SHP77 (cell line): ENCODE data around the gene DEAF1.
A peak's percentile ranks its signal among the peaks of the same experiment; 100 is the strongest.
"Not testable (repeated sequence)": the region's sequence is repeated elsewhere in the genome, so short reads cannot be mapped to it uniquely, and the experiment has no call there.

Source experiments
- DNase-seq, 2 experiments: peaks; one replicate each; lab custom pipeline; 2025; lab: John Stamatoyannopoulos, UW

DEAF1 gene

DNA sequence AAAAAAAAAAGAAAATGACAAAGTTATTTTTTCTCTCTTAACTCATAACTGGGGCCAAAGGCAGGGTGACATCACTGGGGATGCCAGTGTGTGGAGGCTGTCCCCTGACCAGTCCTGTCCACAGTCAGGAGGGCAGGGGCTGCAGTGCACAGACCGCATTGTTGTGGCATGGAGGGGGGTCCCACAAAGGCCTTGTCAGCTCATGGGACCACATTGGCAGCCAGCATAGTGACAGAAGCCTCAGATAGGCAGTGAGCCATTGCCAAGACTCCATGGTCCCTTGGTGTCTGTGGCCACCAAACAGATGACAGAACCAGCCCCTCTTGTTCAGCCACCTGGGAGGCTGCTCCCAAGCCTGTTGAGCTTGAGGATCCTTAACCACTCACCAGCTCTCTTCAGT is 4.7 kb upstream of the DEAF1 start:
- DNase-seq: no peak

DNA sequence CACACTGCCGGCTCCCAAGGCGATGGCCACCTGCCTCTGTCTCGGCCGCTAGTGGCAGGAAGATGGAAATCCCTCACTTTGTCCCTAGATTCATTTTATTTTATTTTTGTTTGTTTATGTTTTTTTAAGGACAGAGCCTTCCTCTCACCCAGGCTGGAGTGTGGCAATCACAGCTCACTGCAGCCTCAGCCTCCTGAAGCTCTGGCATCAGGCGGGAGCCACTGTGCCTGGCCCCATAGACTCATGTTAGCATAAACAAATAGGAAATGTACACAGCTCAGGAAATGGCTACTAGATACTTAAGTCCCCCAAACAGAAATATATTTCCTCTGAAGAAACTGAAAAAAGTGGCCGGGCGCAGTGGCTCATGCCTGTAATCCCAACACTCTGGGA is 4.1 kb upstream of the DEAF1 start:
- DNase-seq: no peak

DNA sequence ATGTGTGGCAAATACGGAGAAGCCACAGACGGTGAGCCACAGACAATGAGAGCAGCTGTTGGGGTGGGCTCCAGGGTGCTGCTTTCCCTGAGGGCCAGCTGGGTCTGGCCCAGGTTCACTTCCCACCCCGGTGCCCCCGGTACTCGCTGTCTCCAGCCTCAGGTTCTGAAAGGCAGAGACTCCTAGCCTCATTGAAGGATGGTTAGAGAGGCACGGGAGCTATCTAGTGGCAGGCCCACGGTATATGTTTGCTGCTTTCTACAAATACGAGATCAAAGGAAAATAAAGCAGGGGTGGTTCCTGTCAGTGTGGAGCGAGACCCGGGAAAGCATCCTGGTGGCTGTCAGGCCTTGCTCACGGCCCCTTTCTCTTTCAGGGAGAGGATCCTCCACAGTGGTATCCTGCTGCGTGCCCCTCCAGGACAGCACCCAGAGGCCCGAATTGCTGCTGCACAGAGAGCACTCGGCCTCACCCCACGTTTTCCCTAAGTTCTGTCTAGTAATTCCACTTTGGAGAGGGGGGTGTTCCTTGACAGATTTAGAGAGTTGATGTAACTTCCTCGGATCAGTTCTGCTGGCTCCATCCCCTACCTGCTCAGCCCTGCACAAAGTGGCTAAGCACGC is 3.6 kb upstream of the DEAF1 start:
- no peak for DNase-seq

DNA sequence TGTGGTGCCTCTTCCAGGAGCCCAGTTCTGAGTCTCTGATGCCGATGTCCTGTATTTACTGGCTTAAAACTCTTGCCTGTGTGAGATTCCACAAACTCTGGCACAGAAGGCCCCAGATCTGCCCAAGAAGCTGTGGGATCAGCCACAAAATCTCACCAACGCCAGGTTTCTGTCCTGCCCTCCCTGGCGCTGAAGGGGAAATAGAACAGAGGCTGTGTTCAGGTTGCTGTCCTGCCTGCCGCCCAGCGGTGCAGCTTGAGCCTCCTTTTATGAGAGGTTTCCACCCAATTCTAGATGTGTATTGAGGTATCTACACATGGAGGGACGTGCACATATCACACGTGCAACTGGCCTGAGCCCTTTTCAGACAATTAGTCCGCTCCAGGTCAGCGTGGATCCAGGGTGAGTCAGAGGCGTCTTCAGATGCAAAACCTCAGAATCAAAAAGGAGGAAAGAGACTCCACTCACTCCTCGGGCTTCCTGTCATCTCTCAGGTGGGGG is 2.8 kb upstream of the DEAF1 start:
- no peak for DNase-seq

DNA sequence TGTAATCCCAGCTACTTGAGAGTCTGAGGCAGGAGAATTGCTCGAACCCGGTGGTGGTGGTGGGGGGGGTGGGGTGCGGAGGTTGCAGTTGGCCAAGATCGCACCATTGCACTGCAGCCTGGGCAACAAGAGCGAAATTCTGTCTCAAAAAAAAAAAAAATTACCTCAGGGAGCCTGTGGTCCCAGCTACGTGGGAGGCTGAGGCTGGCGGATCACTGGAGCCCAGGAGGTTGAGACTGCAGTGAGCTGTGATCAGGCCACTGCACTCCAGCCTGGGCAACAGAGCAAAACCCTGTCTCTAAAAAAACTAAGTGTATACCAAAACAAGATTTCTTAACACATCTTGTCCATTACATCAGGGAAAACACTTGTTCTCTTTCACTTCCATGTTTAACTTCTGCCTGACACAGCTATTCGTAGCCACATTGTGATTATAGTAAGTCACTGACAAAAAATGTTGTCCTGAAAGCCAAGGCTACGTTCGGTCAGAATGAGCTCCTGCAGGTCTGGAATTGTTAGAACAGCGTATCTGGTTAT is 2.0 kb upstream of the DEAF1 start:
- DNase-seq: no peak

DNA sequence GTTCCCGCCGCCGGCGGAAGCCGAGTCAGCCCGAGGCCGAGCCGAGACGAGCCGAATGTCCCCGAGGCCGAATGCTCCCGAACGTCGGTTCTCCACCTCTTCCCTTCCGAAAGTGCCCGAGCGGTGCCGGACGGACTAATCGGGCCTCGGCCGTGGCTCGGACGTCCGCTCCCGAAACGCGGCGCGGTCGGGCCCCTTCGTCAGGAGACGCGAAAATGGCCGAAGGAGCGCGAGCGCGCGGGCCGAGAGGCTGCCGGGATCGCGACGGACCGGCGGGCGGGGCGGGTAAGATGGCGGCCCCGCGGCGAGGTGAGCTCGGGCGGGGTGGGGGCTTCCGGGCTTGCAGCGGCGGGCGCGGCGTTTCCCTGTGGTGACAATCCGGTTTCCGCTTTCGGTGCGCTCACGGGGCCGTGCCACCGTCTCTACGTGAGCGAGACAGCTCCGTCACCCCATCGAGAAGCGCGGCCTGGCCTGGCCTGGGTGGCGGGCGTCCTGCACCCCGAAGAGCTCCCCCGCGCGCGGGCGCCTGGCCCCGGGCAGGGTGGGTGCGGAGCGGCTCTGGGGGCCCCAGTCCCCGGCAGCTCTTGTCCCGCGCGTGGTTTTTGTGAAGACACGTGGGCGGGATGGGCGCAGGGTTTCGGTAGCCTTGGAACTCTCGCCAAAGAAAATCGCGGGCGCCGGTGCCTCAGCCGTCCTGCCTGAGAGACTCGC is 671 bp upstream of the DEAF1 start, which contains the start of gene TMEM80:
Gene TMEM80 (plus strand): TSS at position 279 of the 711 bp plus-strand sequence. CDS start 12 bp downstream, at position 291.
- peak; percentile 49 to 69 for DNase-seq

DNA sequence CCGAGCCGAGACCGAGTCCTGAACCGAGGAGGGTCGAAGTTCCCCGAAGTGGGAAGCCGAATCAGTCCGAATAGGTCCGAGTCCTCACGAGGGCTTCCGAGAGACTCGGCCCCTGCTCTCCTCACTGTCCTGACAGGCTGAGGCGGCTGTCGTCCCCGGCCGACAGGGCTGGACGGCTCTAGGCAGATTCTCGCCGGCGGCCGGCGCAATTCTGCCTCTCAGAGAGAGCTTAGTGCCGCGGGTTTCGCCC is 191 bp upstream of the DEAF1 start:
- DNase-seq: no peak

DNA sequence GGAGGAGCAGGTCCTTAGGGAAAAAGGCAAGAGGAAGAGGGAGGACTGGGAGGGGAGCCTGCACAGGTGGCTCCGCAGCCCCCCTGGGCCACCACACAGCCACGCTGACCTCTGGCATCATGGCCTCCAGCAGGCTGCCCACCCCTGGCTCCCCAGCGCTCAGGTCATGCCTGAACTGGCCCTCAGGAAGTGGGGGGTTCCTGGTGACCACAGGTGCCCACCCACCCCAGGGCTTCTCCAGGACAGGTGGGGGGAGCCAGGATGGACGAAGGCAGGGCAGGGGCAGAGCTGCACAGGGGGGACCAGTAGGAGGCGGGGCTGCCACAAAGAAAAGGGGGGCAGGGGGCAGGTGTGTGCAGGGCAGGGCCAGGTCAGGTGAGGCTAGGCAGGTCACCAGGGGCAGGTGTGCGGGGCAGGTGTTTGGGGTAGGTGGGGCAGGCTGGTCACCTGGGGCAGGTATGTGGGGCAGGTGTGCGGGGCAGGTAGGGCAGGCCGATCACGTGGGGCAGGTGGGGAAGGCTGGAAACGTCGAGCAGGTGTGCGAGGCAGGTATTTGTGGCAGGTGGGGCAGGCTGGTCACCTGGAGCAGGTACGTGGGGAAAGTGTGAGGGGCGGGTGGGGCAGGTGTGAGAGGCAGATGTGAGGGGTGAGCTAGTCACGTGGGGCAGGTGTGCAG is 997 bp downstream of the DEAF1 start:
- DNase-seq: no peak

DNA sequence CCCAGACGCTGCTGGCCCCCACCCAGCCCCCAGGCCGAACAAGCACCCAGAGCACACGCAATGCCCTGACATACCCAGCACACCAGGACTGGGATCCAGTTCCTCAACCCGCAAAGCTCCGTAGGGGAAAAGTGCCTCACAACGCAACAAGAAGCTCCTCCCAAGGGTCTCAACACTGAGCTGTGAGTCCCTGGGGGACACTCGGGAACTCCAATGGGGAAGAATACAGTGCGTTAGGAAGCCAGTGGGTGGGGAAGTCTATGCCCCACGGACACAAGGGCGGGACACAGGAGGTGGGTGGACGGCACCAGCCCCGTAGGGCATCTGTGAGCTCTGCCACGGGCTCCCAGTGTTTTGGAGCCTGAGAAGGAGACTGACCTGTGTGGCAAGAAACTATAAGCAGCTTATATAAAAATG is 1.6 kb downstream of the DEAF1 start:
- no peak for DNase-seq

DNA sequence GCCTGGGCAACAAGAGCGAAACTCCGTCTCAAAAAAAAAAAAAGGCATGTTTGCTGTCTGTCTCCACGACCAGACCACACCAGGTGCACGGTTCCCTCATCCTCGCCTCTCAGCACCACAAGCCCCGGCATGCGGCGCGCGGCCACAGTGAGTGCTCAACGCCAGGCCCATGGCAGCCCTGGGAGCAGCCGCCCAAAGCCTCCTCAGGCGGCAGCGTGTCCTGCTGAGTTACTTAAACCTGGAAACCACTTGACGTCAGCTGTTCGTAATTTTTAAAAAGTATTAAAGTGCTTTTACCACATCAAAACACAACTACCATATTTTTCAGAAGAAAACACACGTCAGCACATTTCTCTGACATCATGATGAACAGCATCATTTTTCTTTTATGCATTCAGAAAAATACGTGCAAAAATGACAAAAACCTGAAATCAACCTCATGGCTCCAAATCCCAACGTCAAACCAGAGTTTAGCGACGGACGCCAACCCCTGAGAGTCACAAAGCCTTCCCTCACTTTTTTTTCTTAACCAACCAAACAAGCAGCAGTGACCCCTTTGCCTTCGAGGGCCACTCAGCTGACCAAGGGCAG is 2.1 kb downstream of the DEAF1 start:
- DNase-seq: peak in 1 of 2 experiments; percentile 48

DNA sequence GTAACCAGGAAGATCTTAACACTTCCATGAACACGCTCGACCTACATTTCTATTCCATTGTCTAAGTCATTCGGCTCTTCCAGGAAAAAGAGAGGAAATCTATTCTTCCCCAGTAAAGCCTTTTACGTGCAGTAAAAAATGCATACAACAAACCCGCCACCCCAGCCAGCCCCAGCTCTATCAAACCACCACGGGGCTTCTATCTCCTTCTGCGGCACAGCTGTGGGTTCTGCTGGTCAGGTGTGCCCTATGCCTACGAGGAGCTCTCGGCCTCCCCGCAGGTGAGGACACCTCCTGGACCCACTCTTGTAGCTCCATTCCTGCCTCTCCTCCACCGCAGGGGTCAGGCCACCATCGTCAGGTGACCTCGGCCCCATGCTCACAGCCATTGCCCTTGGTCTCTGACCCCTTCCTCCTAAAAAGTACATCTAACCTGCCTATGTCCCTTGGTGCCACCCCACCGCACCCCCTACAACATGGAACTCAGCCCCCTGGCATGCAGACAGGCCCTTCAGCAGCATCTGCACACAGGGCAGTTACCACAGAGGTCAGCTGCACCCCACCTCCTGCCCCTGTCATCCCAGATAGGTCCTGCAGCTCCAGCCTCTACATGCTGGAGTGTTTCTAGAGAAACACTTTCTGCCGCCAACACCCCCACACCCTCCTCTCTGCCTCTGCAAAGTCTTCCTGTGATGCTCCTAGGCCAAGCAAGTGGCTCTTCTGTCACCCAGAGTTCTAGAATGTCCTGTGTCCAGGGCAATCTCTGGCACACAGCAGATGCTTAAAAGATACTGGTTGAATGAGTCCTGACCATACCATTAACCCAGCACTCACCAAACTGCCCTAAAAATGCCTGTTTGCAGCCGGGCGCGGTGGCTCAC is 3.1 kb downstream of the DEAF1 start:
- DNase-seq: no peak

DNA sequence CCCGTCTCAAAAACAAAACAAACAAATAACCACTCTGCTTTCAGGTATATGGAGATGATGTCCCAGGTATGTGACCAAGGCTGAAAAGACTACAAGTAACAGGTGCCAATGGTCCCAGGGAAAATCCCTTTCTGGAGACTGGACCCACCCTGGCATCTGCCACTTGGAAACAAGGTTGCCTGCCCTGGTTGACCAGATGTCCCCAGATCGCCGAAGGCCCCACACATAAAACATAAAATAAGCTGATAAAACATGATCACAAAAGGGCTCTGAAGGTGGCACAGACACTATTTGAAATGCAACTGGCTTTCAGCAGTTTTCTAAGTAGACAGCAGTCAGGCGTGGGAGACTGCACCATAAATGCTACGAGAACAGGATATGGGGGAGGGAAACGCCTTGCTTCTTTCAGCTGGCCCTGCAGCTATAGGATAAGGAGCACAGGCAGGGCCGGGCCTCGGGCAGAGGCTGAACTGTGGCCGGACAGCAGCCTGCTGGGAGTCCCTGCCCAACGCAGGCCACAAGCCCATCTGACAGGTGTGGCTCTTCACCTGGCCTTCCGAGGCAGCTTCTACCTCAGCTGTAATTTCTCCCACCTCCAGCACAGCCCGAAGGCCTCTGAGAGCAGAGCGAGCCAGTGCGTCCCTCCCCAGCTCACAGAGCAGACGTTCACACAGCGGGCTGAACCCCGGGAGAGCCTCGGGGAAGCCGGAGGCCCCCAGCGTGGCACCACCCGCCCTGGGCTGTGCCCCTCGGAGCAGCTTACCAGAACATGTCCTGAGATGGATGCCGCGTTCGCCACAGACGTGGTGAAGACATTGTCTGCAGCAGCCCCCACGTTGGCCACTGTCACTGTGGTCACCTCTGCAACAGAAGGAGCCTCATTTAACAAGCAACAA is 4.0 kb downstream of the DEAF1 start:
- DNase-seq: no peak

DNA sequence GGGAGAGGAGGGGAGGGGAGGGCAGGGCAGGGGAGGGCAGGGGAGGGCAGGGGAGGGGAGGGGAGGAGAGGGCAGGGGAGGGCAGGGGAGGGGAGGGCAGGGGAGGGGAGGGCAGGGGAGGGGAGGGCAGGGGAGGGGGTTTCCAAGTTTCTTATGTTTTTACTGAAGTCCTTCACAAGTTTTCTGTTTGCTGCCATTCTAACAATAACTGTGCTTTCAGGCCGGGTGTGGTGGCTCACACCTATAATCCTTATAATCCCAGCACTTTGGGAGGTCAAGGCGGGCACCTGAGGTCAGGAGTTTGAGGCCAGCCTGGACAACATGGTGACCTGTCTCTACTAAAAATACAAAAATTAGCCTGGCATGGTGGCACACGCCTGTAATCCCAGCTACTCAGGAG is 4.8 kb downstream of the DEAF1 start:
- not testable (repeated sequence) for DNase-seq

DNA sequence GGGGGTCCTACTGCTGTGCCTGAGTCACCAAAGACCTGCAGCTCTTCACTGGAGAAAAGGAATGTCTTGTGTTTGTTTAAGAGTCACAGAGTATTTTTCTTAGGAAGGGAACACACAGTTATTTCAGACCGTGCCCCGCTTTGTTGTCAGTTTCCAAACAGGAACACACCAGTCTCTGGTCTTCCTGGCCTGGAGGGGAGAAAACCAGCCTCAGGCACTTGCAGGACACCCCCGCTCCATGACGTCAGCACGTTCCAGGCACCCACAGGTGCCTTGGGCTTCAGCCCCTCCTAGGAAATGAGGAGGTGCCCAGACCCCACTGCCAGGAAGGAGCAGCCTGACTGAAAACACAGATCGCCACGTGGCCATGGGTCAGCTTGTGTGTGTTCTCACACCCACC is 5.4 kb downstream of the DEAF1 start:
- DNase-seq: no peak

DNA sequence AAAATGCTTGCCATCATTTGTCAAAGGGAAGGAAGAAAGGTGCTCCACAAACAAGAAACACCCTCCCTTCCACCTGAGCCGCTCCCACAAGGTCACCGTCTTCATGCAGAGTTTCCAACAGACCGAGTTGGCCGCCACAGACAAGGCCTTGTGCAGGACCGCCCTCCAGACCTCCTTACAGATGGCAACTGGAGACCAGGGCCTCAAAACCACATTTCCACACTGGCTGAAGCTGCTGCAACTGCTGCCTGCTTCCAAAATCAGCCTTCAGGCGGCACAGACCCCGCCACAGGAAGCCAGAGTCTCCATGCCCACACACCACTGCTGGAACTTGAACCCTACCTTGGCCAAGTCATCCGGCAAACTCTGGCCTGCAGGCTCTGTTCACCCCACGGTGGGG is 6.3 kb downstream of the DEAF1 start:
- no peak for DNase-seq

DNA sequence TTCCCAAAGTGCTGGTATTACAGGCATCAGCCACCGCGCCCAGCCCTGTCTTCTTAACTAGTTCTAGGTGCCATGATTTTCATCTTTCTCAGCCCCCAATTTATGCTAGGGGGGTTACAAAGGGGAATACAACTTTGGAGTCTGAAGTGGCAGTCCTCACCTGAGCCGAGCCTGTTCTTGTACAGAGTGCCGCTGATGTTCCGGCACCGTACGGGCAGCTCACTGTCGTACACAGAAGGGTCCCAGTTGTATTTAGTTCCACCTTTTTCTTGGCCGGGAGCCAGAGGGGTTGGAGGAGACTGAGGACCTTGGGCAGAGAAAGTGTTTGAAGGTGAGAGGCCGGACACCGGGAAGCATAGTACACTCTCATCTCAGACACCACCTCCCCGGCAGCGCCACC is 7.3 kb downstream of the DEAF1 start:
- no peak for DNase-seq

DNA sequence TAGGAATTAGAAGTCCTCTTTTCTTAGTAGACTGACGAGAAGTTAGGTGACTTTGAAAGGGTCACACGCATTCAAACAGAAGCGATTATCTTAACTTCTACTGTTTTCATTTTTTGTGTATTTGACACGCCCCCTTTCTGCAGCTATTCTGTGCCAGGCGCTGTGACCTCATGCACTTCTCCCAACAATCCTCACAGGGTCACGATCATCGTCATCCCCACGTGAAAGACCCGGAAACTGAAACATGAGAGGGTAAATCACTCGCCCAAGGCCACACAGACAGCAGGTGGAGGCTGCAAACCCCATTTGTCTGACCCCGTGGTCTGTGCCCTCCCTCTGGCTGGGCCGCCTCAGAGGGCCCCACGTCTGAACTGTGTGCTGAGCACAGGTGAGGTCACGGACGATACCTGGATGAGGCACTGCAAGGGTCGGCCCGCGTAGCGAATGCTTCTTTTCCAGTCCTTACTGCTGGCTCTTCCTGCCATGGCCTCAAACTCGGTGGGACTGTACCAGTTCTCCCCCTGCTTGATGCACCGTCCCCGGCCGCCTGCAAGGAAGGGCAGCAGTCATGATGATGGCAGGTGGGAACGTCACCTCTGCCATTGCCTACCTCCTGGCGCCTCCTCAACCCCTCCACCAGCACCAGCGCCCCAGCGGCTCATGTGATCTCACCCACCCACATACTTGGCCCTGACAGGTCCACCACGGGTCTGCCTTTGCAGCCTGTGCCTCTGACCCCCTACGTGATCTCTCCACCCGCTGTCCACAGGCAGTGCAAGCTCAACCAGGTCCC is 8.4 kb downstream of the DEAF1 start:
- no peak for DNase-seq

DNA sequence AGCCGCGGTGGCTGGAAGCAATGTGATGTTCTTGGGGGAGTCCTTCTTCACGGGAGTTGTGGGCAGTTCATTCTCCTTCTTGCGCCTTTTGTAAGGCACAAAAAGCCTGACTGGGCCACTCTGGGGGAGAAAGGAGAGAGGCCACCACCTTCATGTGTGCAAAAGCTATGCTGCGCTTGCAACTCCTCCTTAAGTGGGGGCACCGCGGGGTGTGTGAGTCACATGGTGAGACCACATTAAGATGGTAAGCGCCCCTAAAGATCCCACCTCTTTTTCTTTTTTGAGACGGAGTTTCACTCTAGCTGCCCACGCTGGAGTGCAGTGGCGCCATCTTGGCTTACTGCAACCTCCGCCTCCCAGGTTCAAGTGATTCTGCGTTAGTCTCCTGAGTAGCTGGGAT is 14.1 kb downstream of the DEAF1 start:
- DNase-seq: no peak

DNA sequence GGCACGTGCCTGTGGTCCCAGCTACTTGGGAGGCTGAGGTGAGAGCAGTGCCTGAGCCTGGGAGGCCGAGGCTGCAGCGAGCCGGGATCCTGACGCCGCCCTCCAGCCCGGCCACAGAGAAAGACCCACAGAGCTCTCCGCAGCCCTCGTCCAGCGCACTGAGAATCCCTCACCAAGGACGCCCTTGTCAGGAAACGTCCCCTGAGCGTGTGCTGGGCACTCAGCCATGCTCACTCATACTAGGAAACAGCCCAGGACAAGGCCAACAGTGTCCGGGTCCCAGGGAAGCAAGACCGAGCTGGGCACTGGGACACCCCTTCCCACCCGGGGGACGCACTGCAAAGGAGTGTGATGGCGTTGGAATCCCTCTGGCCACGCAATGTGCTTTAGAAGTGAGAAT is 14.5 kb downstream of the DEAF1 start:
- DNase-seq: no peak
